ENCODE results near the gene CLNS1A. TPM values are rescaled to one million over a fixed set of nuclear protein-coding genes. Genes with fewer than 3 reads are reported as not detected.

CLNS1A gene
- total RNA-seq, 1 donor from 2014 or later = 142 TPM

DNA sequence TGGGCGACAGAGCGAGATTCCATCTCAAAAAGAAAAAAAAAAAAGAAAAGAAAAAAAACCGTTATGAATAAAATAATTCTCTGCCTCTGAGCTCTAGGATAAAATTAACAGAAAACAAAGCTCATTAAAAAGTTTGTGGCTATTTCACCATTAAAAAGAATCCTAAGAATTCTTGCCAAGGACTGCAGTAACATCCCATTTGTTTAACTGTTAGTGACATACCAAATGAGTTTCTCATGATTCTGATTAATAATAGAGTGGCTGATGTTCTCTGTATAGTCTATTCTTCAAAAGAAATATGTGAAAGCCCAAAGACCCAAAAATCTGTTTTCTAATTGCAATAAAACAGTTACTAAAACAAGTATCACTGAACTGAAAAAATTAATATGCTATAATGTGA, 19.7 kb downstream of the CLNS1A start:
- H3K4me1 Mint-ChIP-seq (ENCODE audit: low read depth) = no peaks in the 10 kb centered on the region
- H3K27me3 Mint-ChIP-seq = no peaks in the 10 kb centered on the region
- no peak for TF ChIP-seq CTCF (IDR thresholded peaks at IDR 0.05; ENCODE audit: unreplicated experiment)
- no peaks in the 10 kb centered on the region for H3K9me3 Mint-ChIP-seq (ENCODE audit: low read depth)
- peaks cover 15% of the 10 kb centered on the region for H3K36me3 Mint-ChIP-seq (ENCODE audit: insufficient read depth)
- H3K4me3 Mint-ChIP-seq (ENCODE audit: low read depth) = no peak overlapping the region
- no peak for DNase-seq (ENCODE audit: low spot score, unreplicated experiment)
- H3K27ac Mint-ChIP-seq = no peak overlapping the region

DNA sequence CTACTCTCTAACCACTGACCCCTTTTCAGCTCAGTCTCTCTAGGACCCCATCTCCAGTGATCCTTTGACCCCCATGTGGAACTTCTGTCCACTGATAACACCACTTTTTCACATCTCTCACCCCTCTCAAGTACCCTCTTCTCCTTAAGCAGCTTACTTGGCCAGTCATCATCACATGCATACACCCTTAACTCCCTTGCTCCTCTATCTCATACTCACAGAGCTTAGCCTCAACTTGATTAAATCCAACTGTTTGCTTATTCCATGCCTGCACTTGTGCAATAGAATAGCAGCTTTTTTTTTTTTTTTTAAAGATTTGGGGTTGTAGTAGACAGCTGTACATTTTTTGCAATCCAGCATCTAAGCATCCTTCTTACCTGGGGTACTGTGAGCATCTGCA, 25.7 kb downstream of the CLNS1A start:
- no peak for DNase-seq (ENCODE audit: low spot score, unreplicated experiment)
- TF ChIP-seq CTCF (IDR thresholded peaks at IDR 0.05; ENCODE audit: unreplicated experiment) = no peak
- no peak overlapping the region for H3K27ac Mint-ChIP-seq
- peaks cover 8% of the 10 kb centered on the region for H3K36me3 Mint-ChIP-seq (ENCODE audit: insufficient read depth)
- no peak overlapping the region for H3K4me3 Mint-ChIP-seq (ENCODE audit: low read depth)
- H3K27me3 Mint-ChIP-seq = no peaks in the 10 kb centered on the region
- H3K9me3 Mint-ChIP-seq (ENCODE audit: low read depth) = no peaks in the 10 kb centered on the region
- H3K4me1 Mint-ChIP-seq (ENCODE audit: low read depth) = no peaks in the 10 kb centered on the region

DNA sequence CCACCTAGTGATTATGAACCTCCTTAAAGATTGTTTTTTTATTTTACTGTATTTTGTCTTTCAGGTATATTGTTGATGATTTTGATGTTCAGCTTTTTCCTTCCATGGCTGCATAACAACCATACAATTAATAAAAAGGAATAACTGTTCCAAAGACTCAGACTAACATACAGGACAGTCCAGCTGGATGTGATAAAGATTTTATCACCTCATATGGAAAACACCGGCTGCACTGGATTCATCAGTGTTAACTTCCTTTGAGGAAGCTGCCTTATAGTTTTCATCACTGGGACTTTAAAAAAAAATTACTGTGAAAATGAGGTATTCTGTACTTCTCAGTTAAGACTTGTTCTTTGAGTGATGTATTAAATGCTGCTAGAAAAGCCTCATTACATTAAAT, 28.4 kb downstream of the CLNS1A start:
- DNase-seq (ENCODE audit: low spot score, unreplicated experiment) = no peak
- Mint-ChIP-seq H3K27me3 (no peaks in the 10 kb centered on the region), H3K27ac (no peak overlapping the region), H3K4me1 (ENCODE audit: low read depth) (no peaks in the 10 kb centered on the region), H3K9me3 (ENCODE audit: low read depth) (no peaks in the 10 kb centered on the region), H3K36me3 (ENCODE audit: insufficient read depth) (peaks cover 4% of the 10 kb centered on the region), H3K4me3 (ENCODE audit: low read depth) (no peak overlapping the region)
- TF ChIP-seq CTCF (IDR thresholded peaks at IDR 0.05; ENCODE audit: unreplicated experiment) = no peak

- Mint-ChIP-seq H3K9me3 (ENCODE audit: low read depth) (no peaks in the 10 kb centered on the region), H3K4me3 (ENCODE audit: low read depth) (no peak overlapping the region), H3K27me3 (no peaks in the 10 kb centered on the region), H3K4me1 (ENCODE audit: low read depth) (no peaks in the 10 kb centered on the region), H3K36me3 (ENCODE audit: insufficient read depth) (no peaks in the 10 kb centered on the region), H3K27ac (no peak overlapping the region)
- TF ChIP-seq CTCF (IDR thresholded peaks at IDR 0.05; ENCODE audit: unreplicated experiment) = no peak
- DNase-seq (ENCODE audit: low spot score, unreplicated experiment) = no peak
Observed at GRCh38 chr11:77604281-77604680, 33.3 kb downstream of the CLNS1A start.

DNA sequence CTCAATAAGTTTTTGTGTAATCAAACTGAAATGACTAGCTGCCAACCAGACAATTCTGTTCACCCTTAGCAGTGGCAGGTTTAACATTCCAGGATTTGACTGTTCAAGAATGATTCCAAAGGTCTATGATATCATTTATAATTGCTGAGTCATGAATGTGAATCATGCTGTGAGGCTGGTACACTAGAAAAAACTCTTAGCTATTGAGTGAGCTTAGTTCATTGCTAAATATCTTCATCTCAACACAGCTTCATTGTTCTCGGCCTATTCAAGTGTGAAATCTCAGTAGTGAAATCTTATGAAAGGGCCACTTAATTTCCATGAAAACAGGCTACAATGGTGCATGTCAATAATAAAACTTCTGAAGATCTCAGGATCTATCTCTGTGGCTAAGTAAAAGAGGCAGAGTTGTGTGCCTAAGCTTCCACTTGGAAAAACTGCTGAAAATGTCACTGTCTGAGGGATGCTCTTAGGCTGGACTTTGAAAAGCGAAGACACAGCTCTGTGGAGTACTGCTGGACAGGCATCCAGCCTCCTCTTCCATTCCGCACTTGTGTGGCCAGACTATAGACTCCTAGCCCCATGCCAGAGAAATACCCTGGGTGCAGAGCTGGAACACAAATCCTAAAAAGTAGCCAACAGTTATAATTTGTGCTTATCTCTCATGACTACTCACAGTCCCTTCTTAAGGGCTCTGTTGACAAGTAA, 35.1 kb downstream of the CLNS1A start:
- no peak overlapping the region for H3K4me3 Mint-ChIP-seq (ENCODE audit: low read depth)
- no peaks in the 10 kb centered on the region for H3K27me3 Mint-ChIP-seq
- H3K36me3 Mint-ChIP-seq (ENCODE audit: insufficient read depth) = no peaks in the 10 kb centered on the region

More for the DNA sequence above, 35.1 kb downstream of the CLNS1A start:
- Mint-ChIP-seq H3K4me1 (ENCODE audit: low read depth) (no peaks in the 10 kb centered on the region), H3K9me3 (ENCODE audit: low read depth) (no peaks in the 10 kb centered on the region), H3K27ac (no peak overlapping the region)
- TF ChIP-seq CTCF (IDR thresholded peaks at IDR 0.05; ENCODE audit: unreplicated experiment) = no peak
- DNase-seq (ENCODE audit: low spot score, unreplicated experiment) = no peak

All from progenitor cell of endocrine pancreas (in vitro differentiated cells).